HCT116 (cell line): ENCODE results near the gene BRWD1. TPM values are rescaled to one million over a fixed set of nuclear protein-coding genes. Genes with fewer than 3 reads are reported as not detected.

ENCODE experiments used
- ATAC-seq: fragments of 200-7000 bp; cut with Tn5 transposase; 2 replicates; pipeline ENCODE4 v1.9.1; 2020; ENCODE audit warnings: mild to moderate bottlenecking, moderate library complexity
- BruUV-seq: library from RNA; stranded (reverse); fragments of 400-500 nt; replicated peaks from 2 replicates; lab custom pipeline; 2021; lab: Mats Ljungman, UMichigan
- CTCF ChIA-PET: fragments of 300-600 bp; sonication (Branson Sonifier 250); formaldehyde crosslinking; loops from one replicate; lab custom pipeline; 2021; ENCODE audit warnings: antibody characterized with exemption; lab: Charles Lee
- POLR2A ChIA-PET: fragments of 300-600, 350-600 bp; sonication (Branson Sonifier 250); formaldehyde crosslinking; loops from one replicate; lab custom pipeline; 2021; ENCODE audit warnings: antibody characterized with exemption; lab: Charles Lee
- RAD21 ChIA-PET, 2 experiments: fragments of 300-600 bp; sonication (Branson Sonifier 250); formaldehyde crosslinking; loops; one replicate each; lab custom pipeline; 2023; ENCODE audit warnings: low total read pairs in 2 of 2; ENCODE audit not compliant: uncharacterized antibody in 2 of 2, unreplicated experiment in 2 of 2, low non-redundant PET in 1 of 2; lab: Charles Lee
- DNase-seq: peaks from one replicate; pipeline ENCODE4 v3.0.0-alpha.2; 2010; ENCODE audit warnings: low read depth, low spot score
- H2AFZ ChIP-seq: fragments of 200-600 bp; shearing (Covaris generic), sonication (generic); 2 replicates; pipeline ENCODE4 v1.6.1; 2017; ENCODE audit warnings: low read depth, mixed run types, mixed read lengths, antibody characterized with exemption, low read length; ENCODE audit not compliant: poor library complexity, severe bottlenecking
- H3K27ac ChIP-seq: 2 replicates; pipeline ENCODE4 v1.5.1; 2012; ENCODE audit warnings: low read depth, low read length
- H3K27me3 ChIP-seq: fragments of 200-600 bp; sonication (generic); 2 replicates; pipeline ENCODE4 v1.6.1; 2016; ENCODE audit warnings: mixed run types, low read length, mixed read lengths; ENCODE audit not compliant: insufficient read depth
- H3K36me3 ChIP-seq, 2 experiments: fragments of 200-500 bp in 1 of 2; fragments of 200-600 bp in 1 of 2; sonication (Bioruptor generic) in 1 of 2; sonication (generic) in 1 of 2; 2 replicates each; pipeline versions ENCODE4 v1.5.1 to v1.6.1; 2014 to 2016; ENCODE audit warnings: low read length in 2 of 2, inconsistent platforms in 1 of 2, mixed read lengths in 1 of 2, mixed run types in 1 of 2; ENCODE audit not compliant: insufficient read depth in 2 of 2, control insufficient read depth in 1 of 2
- H3K4me1 ChIP-seq, 2 experiments: fragments of 200-600 bp in 1 of 2; sonication (generic) in 1 of 2; 2 replicates each; pipeline versions ENCODE4 v1.5.1 to v1.6.1; 2012 to 2017; ENCODE audit warnings: low read length in 2 of 2, inconsistent platforms in 1 of 2, mild to moderate bottlenecking in 1 of 2, mixed read lengths in 1 of 2, mixed run types in 1 of 2, moderate library complexity in 1 of 2; ENCODE audit not compliant: insufficient read depth in 2 of 2, control insufficient read depth in 1 of 2
- H3K4me2 ChIP-seq: fragments of 200-600 bp; sonication (generic); 2 replicates; pipeline ENCODE4 v1.6.1; 2017; ENCODE audit warnings: mixed run types, low read length, mixed read lengths
- H3K4me3 ChIP-seq, 2 experiments: fragments of 200-600 bp in 1 of 2; sonication (generic) in 1 of 2; replicated peaks in 1 of 2; 2 replicates each; pipeline ENCODE4 v1.5.1; 2011 to 2016; ENCODE audit warnings: low read length in 2 of 2, control low read depth in 1 of 2, low read depth in 1 of 2, mild to moderate bottlenecking in 1 of 2, mixed read lengths in 1 of 2, mixed run types in 1 of 2
- H3K79me2 ChIP-seq: fragments of 200-600 bp; sonication (generic); 2 replicates; pipeline ENCODE4 v1.6.1; 2017; ENCODE audit warnings: mild to moderate bottlenecking, mixed run types, low read length, moderate library complexity, mixed read lengths; ENCODE audit not compliant: insufficient read depth
- H3K9ac ChIP-seq: fragments of 200-600 bp; sonication (generic); 2 replicates; pipeline ENCODE4 v1.6.1; 2016; ENCODE audit warnings: low read length, mixed read lengths
- H3K9me2 ChIP-seq: fragments of 200-600 bp; sonication (generic), shearing (Covaris generic); 2 replicates; pipeline ENCODE4 v1.6.1; 2017; ENCODE audit warnings: mixed run types, mild to moderate bottlenecking, moderate library complexity; ENCODE audit not compliant: insufficient read depth
- H3K9me3 ChIP-seq, 2 experiments: fragments of 200-500 bp in 1 of 2; fragments of 200-600 bp in 1 of 2; sonication (Bioruptor generic) in 1 of 2; sonication (generic) in 1 of 2; 2 replicates each; pipeline ENCODE4 v1.6.1; 2014 to 2017; ENCODE audit warnings: low read length in 2 of 2, mixed read lengths in 2 of 2, inconsistent platforms in 1 of 2, low read depth in 1 of 2, mild to moderate bottlenecking in 1 of 2, mixed run types in 1 of 2, moderate library complexity in 1 of 2; ENCODE audit not compliant: control insufficient read depth in 1 of 2, insufficient read depth in 1 of 2
- H4K20me1 ChIP-seq: fragments of 200-600 bp; sonication (generic), shearing (Covaris generic); 2 replicates; pipeline ENCODE4 v1.6.1; 2017; ENCODE audit warnings: mixed run types, mild to moderate bottlenecking, moderate library complexity; ENCODE audit not compliant: insufficient read depth
- ATF3 ChIP-seq: IDR thresholded peaks from 2 replicates; pipeline ENCODE4 v1.6.1; 2012
- CBX3 ChIP-seq: IDR thresholded peaks from 2 replicates; pipeline ENCODE4 v1.6.1; 2012; ENCODE audit warnings: low read depth
- CEBPB ChIP-seq: IDR thresholded peaks from 2 replicates; pipeline ENCODE4 v1.6.1; 2012; ENCODE audit warnings: low read depth
- EGR1 ChIP-seq: IDR thresholded peaks from 2 replicates; pipeline ENCODE4 v1.6.1; 2012; ENCODE audit warnings: low read depth
- EZH2 ChIP-seq: fragments of 200-600 bp; sonication (generic); IDR thresholded peaks from 2 replicates; pipeline ENCODE4 v1.6.1; 2017; ENCODE audit warnings: antibody characterized with exemption, mixed run types
- EZH2phosphoT487 ChIP-seq: fragments of 200-600 bp; IDR thresholded peaks from 2 replicates; pipeline ENCODE4 v1.6.1; 2018; ENCODE audit warnings: antibody characterized with exemption, borderline replicate concordance
- FOSL1 ChIP-seq: IDR thresholded peaks from 2 replicates; pipeline ENCODE4 v1.6.1; 2012; ENCODE audit warnings: low read depth
- MAX ChIP-seq: IDR thresholded peaks from 2 replicates; pipeline ENCODE4 v1.6.1; 2012
- POLR2A ChIP-seq: IDR thresholded peaks from 2 replicates; pipeline ENCODE4 v1.7.0; 2011; ENCODE audit warnings: borderline replicate concordance; ENCODE audit not compliant: insufficient read depth, insufficient read length; ENCODE audit errors: extremely low read depth
- REST ChIP-seq: IDR thresholded peaks from 2 replicates; pipeline ENCODE4 v1.6.1; 2012; ENCODE audit warnings: low read depth
- SP1 ChIP-seq: IDR thresholded peaks from 2 replicates; pipeline ENCODE4 v1.6.1; 2012; ENCODE audit warnings: low read depth
- ZFX ChIP-seq: fragments of 450-650 bp; IDR thresholded peaks from 2 replicates; pipeline ENCODE4 v1.6.1; 2017
- intact Hi-C: fragments of 100-400 bp; cut with micrococcal nuclease; formaldehyde crosslinking; loops from 2 replicates; pipeline ENCODE4 v1.10.0; 2022
- total RNA-seq: library from RNA; stranded (reverse); gene quantifications from one replicate; pipeline ENCODE4 v1.2.1, GENCODE V29; 2021; ENCODE audit not compliant: unreplicated experiment

The BRWD1 gene
- total RNA-seq, 1 experiment from 2014 or later, result 33.1 TPM

GRCh38 chr21:39263372-39263771 lies 50.1 kb downstream of the BRWD1 start:
- ATAC-seq, result no peak
- H3K27ac ChIP-seq, result no peak overlapping the region

GRCh38 chr21:39258207-39258606 lies 55.2 kb downstream of the BRWD1 start:
- ChIA-PET CTCF (no interaction called here), RAD21 (no interaction called here), POLR2A (no interaction called here)
- H3K9me2 ChIP-seq, result no peaks in the 10 kb centered on the region
- DNase-seq (no peak), ATAC-seq (no peak)
- no peak overlapping the region for H3K4me2 ChIP-seq
- H4K20me1 ChIP-seq, result no peaks in the 10 kb centered on the region
- H2AFZ ChIP-seq, result no peak overlapping the region
- intact Hi-C loops, result no loop called here
- H3K27me3 ChIP-seq, result no peaks in the 10 kb centered on the region
- H3K79me2 ChIP-seq, result peaks cover 9% of the 10 kb centered on the region; the same call in 1 of the 2 replicates
- H3K27ac ChIP-seq, result no peak overlapping the region
- H3K9ac ChIP-seq, result no peak overlapping the region
- TF ChIP-seq CBX3, result no peak
- no peak for TF ChIP-seq FOSL1
- TF ChIP-seq REST, result no peak
- TF ChIP-seq EZH2phosphoT487, result no peak
- TF ChIP-seq POLR2A, result no peak
- no peak for TF ChIP-seq SP1
- TF ChIP-seq EGR1, result no peak
- TF ChIP-seq ZFX, result no peak
- no peak for TF ChIP-seq EZH2
- no peak for TF ChIP-seq CEBPB
- H3K36me3 ChIP-seq, result peaks cover 11 to 30% of the 10 kb centered on the region in 2 experiments; a peak in 3 of 4 replicates
- no peaks in the 10 kb centered on the region for H3K4me1 ChIP-seq
- no TSS peak for BruUV-seq
- H3K9me3 ChIP-seq, result no peaks in the 10 kb centered on the region
- H3K4me3 ChIP-seq, result no peak overlapping the region

More at GRCh38 chr21:39263372-39263771, 50.1 kb downstream of the BRWD1 start:
- peaks cover 23 to 34% of the 10 kb centered on the region in 2 experiments; a peak in 3 of 4 replicates for H3K36me3 ChIP-seq
- no peaks in the 10 kb centered on the region for H4K20me1 ChIP-seq
- H2AFZ ChIP-seq, result no peak overlapping the region
- TF ChIP-seq CBX3 (no peak), MAX (no peak), CEBPB (peak; percentile 95), SP1 (peak; percentile 31; the same call in 1 of the 2 replicates), EZH2phosphoT487 (no peak), ATF3 (peak; percentile 50; the same call in 1 of the 2 replicates)
- no peaks in the 10 kb centered on the region for H3K9me2 ChIP-seq
- ChIA-PET POLR2A (no interaction called here), RAD21 (no interaction called here), CTCF (no interaction called here)
- H3K4me1 ChIP-seq, result no peaks in the 10 kb centered on the region
- no peak overlapping the region for H3K4me3 ChIP-seq
- no peak overlapping the region for H3K4me2 ChIP-seq
- peaks cover 9% of the 10 kb centered on the region; the same call in 1 of the 2 replicates for H3K79me2 ChIP-seq
- intact Hi-C loops, result no loop called here
- no peaks in the 10 kb centered on the region for H3K9me3 ChIP-seq
- no TSS peak for BruUV-seq
- H3K9ac ChIP-seq, result no peak overlapping the region
- DNase-seq, result peak; percentile 13
- no peaks in the 10 kb centered on the region for H3K27me3 ChIP-seq
